Suppressor macrophage (primary cell): ENCODE measurements around the gene NCDN.

Experiments used
- DNase-seq, 4 experiments: peaks; one replicate each; pipeline ENCODE4 v3.0.0-alpha.2; 2020 to 2022

Gene NCDN

DNA sequence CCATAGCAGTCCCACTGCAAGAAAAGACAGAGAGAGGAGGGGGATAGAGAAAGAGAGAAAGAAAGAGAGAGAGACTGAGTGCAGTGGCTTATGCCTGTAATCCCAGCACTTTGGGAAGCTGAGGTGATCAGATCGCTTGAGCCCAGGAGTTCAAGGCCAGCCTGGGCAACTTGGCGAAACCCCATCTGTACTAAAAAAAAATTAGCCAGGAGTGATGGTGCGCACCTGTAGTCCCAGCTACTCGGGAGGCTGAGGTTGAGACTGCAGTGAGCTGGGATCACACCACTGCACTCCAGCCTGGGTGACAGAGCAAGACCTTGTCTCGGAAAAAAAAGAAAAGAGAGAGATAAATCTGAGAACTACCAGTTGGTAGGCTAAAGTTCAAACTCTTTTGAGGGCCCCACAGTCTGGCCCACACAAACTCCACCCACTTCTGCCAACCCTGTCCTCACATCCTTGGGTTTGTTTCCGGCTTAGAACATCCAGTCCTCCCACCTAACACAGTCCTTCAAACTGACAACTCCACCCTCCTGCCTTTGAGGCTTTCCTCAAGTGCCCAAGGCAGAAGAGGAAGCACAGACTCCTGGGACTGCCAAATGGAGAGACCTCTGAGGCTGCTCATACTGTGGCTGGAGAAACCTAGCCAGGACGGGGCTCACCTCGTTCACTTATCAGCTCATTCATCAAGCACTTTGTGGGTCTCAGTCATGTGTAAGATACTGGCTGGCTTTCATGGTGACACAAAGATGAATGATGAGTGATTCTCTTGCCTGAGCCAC lies 35.6 kb downstream of the NCDN start:
- DNase-seq = peak; percentile 38 to 72 (median 69)

DNA sequence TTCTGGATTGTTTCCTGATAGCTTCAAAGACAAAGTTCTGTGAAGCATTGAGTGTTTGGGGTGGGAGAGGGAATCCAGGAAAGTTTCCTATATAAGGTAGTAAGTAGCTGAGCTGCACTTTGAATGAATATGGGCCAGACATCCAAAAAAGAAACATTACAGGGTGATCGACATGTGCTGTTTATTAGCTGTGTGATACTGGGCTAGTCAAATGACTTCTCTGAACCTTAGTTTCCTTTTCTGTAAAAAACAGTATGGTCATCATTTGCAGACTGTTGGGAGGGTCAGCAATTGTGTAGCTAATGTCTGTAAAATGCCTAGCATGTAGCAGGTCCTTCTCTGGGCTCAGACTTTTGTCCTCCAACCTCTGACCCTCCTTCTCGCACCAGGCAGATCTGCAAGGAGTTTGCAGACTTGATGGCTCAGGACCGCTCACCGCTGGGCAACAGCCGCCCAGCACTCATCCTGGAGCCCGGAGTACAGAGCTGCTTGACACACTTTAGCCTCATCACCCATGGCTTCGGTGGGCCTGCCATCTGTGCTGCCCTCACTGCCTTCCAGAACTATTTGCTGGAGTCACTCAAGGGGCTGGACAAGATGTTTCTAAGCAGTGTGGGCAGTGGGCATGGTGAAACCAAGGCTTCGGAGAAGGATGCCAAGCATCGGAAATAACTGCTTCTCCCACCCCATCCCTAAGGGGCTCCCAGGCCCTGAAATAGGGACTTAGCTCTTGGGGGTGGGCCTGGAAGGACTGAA lies 36.6 kb downstream of the NCDN start:
- DNase-seq = no peak

DNA sequence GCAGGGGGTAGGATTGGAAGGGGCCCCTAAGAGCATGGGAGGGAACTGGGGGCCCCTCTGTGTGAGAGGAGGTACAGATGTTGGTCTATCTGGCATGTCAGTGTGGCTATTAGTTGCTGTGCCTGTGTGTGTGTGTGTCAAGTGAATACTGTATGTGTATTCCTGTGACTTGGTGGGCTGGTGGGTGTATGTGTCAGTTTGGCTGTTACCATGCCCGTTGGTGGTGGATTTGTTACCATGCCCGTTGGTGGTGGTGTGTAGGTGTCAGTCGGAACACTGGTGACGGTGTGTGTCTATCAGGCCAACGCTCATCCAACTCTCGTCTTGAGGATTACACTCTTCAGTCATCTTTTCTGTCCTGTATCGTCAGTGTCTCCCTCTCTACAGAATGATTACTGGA lies 38.1 kb downstream of the NCDN start:
- DNase-seq = no peak

DNA sequence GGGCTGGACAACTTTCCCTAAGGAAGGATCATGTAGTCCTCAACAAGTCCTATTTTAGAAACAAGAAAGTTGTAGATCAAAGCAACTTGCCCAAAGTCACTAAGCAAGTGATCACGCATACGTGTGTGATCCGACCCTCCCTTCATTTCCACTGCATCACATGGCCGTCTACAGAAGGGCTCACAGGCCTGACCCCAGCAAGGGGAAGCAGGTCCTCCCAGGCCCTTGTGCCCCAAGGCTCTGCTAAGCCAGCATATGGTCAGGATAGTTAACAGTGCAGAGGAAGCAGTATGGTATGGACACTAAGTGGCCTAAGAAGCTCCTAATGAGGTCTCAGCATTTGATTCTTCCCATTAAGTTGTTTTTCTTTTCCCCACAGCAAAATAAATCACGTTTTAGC lies 40.3 kb downstream of the NCDN start:
- no peak for DNase-seq

- DNase-seq = no peak
Measured at GRCh38 chr1:35598895-35599294, 41.3 kb downstream of the NCDN start.

DNA sequence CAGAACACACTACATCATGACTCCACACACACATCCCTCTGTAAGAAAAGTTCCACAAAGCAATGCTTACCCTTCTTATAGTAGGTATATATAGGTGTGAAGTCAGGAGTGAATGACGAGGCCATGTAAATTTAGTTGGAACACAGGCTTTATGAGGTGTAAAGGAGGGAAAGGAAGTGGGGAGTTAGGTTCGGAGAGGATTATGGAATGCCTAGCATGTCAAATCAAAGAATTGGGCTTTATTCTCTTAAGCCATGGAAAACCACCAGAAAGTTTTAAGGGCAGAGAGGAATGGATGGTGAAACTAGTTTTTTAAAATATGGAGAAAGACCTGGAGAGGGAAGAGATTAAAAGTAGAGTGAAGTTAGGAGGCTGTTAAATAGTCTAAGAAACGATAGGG lies 41.8 kb downstream of the NCDN start:
- no peak for DNase-seq

- no peak for DNase-seq
Measured at GRCh38 chr1:35600593-35600992, 43.0 kb downstream of the NCDN start.

DNA sequence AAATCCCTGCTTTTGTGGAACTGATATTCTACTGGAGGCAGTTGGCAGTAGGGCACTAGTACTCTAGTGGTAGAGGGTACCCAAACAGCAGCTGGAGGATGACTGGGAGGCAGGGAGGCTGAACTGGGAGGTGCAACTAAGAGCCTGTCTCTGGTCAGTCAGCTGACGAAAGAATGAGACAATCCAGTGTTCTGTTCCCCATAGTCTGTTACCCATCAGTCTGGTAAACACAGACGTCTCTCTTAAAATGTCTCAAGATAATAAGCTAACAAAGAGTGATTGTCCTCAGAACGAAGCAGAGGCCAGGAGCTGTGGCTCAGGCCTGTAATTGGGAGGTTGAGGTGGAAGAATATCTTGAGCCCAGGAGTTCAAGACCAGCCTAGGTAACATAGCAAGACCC lies 45.9 kb downstream of the NCDN start:
- no peak for DNase-seq

DNA sequence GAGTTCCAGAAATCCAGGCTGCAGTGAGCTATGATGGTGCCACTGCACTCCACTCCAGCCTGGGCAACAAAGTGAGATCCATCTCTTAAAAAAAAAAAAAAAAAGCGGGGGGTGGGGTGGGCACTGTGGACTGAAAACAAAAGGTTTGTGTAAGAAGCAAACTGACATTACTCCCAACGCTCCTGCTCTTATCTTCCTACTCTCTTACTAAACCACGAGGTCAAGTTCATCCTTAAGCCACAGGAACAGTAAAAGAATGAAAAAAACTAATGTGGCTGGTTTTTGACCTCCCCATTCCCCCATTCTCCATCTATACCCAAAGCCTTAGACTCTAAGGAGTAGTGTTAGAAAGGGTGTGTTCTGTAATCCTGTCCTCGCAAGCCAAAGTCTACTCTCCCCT lies 46.3 kb downstream of the NCDN start:
- no peak for DNase-seq

GRCh38 chr1:35605071-35605866 lies 47.7 kb downstream of the NCDN start:
- no peak for DNase-seq

DNA sequence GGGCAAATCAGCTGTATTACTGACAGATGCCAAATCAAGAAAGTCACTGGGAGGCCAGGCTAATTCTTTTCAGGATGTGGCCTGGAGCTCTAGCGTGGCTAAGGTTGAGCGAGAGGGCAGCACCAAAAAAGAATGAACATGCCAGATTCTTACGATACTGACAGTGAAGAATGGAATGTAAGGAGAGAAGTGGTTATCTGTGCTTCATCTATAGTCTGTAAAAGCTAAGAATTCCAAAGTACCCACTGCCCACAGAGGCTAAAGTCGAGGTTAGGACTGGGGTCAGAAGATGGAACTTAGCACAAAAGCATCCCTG lies 48.2 kb downstream of the NCDN start:
- no peak for DNase-seq

- DNase-seq = no peak
Measured at GRCh38 chr1:35611655-35612054, 54.1 kb downstream of the NCDN start.

GRCh38 chr1:35615440-35615839 lies 57.8 kb downstream of the NCDN start:
- no peak for DNase-seq
